Gastrocnemius medialis (tissue), 4 donors: Measurements from ENCODE around the gene TLX2.

Experiments used
- POLR2A ChIP-seq, 2 donors: fragments of 450-650 bp; IDR thresholded peaks; one replicate each; pipeline ENCODE4 v1.6.1; 2017; ENCODE audit warnings: antibody characterized with exemption in 2 of 2, mild to moderate bottlenecking in 2 of 2, moderate library complexity in 2 of 2
- TF ChIP-seq, protein P1 (sequence below), 5 experiments: fragments of 450-650 bp in 3 of 5; fragments of 200-600 bp in 2 of 5; sonication (generic) in 2 of 5; IDR thresholded peaks in 4 of 5; conservative IDR thresholded peaks in 1 of 5; 1 replicate in 4 of 5; 2 replicates in 1 of 5; pipeline ENCODE4 v1.5.1; 2016 to 2019; ENCODE audit warnings: antibody characterized with exemption in 5 of 5, mild to moderate bottlenecking in 3 of 5, moderate library complexity in 3 of 5

GRCh38 chr2:74524005-74524404, 9.8 kb downstream of the TLX2 start:
- no peak for TF ChIP-seq POLR2A (IDR thresholded peaks at IDR 0.05)
- TF ChIP-seq, protein P1, sequence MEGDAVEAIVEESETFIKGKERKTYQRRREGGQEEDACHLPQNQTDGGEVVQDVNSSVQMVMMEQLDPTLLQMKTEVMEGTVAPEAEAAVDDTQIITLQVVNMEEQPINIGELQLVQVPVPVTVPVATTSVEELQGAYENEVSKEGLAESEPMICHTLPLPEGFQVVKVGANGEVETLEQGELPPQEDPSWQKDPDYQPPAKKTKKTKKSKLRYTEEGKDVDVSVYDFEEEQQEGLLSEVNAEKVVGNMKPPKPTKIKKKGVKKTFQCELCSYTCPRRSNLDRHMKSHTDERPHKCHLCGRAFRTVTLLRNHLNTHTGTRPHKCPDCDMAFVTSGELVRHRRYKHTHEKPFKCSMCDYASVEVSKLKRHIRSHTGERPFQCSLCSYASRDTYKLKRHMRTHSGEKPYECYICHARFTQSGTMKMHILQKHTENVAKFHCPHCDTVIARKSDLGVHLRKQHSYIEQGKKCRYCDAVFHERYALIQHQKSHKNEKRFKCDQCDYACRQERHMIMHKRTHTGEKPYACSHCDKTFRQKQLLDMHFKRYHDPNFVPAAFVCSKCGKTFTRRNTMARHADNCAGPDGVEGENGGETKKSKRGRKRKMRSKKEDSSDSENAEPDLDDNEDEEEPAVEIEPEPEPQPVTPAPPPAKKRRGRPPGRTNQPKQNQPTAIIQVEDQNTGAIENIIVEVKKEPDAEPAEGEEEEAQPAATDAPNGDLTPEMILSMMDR (IDR thresholded peaks at IDR 0.05 in 4 of 5, conservative IDR thresholded peaks at IDR 0.05 in 1 of 5) = no peak
